HG02678 (cell line): ENCODE measurements around the gene S100A16.
"Not testable (repeated sequence)": the region's sequence is repeated elsewhere in the genome, so short reads cannot be mapped to it uniquely, and the experiment has no call there.

ENCODE experiments used
- ATAC-seq: cut with Tn5 transposase; IDR thresholded peaks from one replicate; pipeline ENCODE4 v1.9.1; 2021; ENCODE audit warnings: mild to moderate bottlenecking, moderate library complexity; ENCODE audit not compliant: unreplicated experiment

The S100A16 gene, protein sequence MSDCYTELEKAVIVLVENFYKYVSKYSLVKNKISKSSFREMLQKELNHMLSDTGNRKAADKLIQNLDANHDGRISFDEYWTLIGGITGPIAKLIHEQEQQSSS

GRCh38 chr1:153612755-153613331 is at the start of gene S100A16:
Gene S100A16, minus strand, starts transcription at chr1:153613137. Its CDS starts 4,986 bp downstream, at chr1:153608151.
- no peak for ATAC-seq

DNA sequence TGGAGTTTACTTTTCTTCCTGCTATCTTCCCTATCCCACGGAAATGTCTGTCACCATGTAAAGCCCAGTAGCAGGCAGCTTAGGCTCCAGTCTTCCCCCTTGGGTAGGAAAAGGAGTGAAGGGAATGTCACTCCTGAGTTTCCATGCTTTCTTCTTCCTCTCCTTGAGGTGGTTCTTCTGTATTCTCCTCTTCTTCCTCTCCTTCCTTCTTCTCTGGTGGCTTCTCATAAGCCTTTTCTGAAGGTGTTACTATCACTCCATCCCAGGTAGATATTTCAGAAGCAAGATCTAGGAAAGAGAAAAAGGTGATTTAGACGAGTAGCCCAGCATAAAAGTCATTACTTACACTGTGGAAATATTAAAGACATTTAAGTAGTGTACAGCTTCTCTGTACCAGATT is 49.3 kb upstream of the S100A16 start:
- ATAC-seq = no peak

DNA sequence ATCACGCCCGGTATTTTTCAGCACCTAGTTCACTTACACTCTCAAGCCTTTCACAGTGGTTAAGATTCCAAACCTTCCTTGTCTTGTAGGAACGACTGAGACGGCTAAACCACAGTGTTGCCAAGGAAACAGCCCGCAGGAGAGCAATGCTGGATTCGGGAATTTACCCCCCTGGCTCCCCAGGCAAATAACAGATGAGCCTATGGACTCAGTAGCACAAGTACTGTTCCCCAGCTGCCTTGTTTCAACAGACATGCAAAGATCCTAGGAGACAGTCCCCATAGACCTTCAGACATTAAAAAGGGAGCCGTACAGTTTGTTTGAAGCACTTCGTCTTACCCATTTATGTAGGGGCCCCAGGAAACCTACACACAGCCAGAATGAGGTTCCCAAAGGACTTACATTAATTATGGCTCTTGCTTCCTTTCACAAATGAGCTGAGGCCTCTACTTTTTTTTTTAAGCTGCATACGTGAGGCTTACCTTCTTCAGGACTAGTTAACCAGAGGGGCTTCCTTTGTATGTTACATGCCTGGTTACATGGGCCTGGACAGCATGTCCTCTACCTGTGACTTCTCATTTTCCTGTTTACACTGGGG is 48.3 kb upstream of the S100A16 start:
- no peak for ATAC-seq

- ATAC-seq = no peak
Observed at GRCh38 chr1:153659656-153660055, 46.7 kb upstream of the S100A16 start.

DNA sequence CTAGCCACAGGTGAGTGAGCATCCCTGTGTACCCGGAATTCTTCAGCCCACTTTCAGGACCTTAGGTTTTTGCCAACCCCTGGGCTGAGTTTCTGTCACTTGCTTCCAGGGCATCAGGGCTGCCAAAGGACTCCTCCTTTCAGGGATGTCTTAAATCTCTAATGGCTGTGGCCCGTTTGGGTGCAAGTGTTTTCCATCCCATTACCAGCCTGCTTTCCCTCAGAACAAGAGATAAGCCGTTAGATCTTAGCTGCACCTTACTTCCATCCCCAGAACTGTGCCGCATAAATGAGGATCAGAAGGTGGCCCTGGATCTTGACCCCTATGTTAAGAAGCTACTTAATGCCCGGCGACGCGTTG is 46.2 kb upstream of the S100A16 start:
- no peak for ATAC-seq

DNA sequence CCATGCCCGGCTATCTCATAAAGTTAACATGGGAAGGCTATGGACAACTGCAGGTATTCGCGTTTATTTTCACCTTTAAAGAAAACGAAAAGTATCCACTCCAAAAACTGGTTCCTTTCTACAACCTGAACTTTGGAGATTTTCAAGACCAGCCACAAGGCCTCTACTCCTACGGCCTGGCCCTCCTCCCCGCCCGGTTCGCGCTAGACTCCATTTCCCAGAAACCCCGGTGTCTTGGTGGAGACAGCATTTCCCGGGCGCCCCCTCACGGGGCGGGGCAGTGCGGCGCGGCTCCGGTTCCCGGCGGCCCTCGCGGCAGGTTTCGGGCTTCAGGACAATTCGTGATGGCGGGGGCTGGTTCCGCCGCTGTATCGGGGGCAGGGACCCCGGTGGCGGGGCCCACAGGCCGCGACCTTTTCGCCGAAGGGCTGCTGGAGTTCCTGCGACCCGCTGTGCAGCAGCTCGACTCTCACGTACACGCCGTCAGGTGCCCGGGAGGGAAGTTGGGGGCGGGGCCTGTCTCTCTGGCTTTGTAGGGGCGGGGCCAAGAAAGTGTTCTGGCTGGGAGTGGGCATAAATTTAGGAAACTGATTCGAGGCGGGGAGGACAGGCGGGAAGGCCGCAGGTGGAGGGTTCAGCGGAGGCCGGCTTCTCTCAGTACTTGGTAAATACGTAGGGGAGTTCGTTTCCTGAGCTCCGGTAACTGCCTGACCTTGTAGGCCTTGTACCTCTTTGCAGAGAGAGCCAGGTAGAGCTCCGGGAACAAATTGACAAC is 45.6 kb upstream of the S100A16 start, which contains the start of gene SNAPIN:
Gene SNAPIN (plus strand): TSS at position 304 of the 775 bp plus-strand sequence. CDS start 41 bp downstream, at position 345.
- ATAC-seq = peak; percentile 93

- no peak for ATAC-seq
Observed at GRCh38 chr1:153655333-153655732, 42.4 kb upstream of the S100A16 start.

GRCh38 chr1:153652805-153653500 is 40.0 kb upstream of the S100A16 start:
- ATAC-seq = no peak

GRCh38 chr1:153651771-153652170 is 38.8 kb upstream of the S100A16 start:
- ATAC-seq = no peak

DNA sequence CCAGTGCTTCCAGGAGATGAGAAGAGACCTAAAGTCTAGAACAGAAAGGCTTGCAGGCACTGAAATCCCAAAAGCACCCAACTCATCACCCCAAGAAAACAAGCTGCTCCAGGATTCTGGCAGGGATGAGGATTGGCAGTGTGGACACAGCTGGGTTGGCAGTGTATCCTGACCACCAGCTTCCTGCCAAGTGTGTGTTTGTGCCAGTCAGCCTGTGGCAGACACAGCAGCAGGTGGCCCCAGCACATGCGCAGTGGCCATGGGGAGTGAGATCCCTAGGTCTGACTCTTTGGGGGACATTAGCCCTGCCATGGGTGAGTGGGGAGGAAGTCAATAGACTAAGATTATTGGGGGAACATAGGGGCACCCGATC is 36.9 kb upstream of the S100A16 start:
- no peak for ATAC-seq

GRCh38 chr1:153649137-153649862 is 36.4 kb upstream of the S100A16 start:
- no peak for ATAC-seq

GRCh38 chr1:153648000-153648643 is 35.2 kb upstream of the S100A16 start:
- no peak for ATAC-seq

GRCh38 chr1:153647346-153647714 is 34.4 kb upstream of the S100A16 start:
- no peak for ATAC-seq

- no peak for ATAC-seq
Observed at GRCh38 chr1:153646672-153647345, 33.9 kb upstream of the S100A16 start.

- ATAC-seq = no peak
Observed at GRCh38 chr1:153643816-153644215, 30.9 kb upstream of the S100A16 start.

- ATAC-seq = no peak
Observed at GRCh38 chr1:153643100-153643499, 30.2 kb upstream of the S100A16 start.

DNA sequence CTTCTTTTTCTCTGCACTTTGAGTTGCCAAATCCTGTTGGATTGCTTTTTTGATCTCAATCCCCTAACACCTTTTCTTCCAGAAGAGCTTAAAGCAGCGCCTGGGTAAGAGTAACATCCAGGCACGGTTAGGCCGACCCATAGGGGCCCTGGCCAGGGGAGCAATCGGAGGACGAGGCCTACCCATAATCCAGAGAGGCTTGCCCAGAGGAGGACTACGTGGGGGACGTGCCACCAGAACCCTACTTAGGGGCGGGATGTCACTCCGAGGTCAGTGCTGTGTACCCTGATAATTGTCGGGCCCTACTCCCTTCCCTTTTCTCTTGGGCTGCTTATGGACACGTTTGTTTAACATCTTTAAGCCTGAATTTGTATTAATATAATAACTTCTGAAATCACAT is 29.2 kb upstream of the S100A16 start:
- no peak for ATAC-seq

DNA sequence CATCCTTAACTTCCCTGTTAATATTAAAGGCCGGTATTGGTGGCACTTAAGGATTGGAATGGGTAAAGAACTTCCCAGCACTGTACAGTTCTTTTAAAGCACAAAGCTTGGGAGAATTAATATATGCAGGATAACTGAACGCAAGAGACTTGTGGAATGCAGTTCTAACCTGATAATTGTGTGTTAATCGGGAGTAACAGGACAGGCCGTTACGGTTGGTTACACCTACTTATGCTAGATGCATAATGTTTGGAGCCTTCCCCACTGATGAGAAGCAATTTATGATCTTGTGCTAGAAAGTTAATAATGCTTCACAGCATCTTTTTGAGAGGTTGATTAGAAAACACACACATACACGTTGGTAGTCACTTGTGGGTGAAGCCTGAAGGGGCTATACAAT is 27.9 kb upstream of the S100A16 start:
- ATAC-seq = no peak

DNA sequence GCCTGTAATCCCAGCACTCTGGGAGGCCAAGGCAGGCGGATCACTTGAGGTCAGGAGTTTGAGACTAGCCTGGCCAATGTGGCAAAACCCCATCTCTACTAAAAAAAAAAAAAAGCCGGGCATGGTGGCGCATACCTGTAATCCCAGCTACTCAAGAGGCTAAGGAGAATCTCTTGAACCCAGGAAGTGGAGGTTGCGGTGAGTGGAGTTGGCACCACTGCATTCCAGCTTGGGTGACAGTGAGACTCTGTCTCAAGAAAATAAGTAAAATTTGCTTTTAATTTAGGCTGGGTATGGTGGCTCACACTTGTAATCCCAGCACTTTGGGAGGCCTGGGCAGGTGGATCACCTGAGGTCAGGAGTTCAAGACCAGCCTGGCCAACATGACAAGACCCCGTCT is 27.3 kb upstream of the S100A16 start:
- not testable (repeated sequence) for ATAC-seq

DNA sequence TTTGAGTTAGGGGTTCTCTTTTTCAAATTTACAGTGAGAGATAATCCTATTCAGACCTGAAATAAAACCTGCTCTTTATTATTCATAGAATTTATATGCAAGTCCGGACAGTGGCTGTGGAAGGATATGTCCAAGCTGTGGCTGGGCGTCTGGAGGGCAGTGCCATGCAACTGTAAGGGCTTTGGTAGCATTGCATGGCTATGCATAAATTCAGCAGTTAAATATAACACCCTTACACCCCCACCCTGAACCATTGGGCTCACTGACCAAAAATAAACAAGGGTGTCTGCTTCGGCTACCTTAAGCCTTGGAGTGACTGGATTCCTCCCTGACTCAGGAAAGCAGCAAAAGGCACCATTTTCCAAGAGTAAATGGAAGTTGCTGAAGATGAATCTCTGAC is 26.3 kb upstream of the S100A16 start:
- ATAC-seq = no peak
